Ascending aorta (tissue), 2 donors: ENCODE results near the gene SGCD. TPM values are rescaled to one million over a fixed set of nuclear protein-coding genes. Genes with fewer than 3 reads are reported as not detected.

Experiments used
- DNase-seq, 2 donors: peaks; one replicate each; pipeline ENCODE4 v3.0.0-alpha.2; 2019; ENCODE audit warnings: low spot score in 2 of 2
- H3K27ac ChIP-seq, 2 donors: fragments of 200-600 bp; sonication (generic); one replicate each; pipeline ENCODE4 v1.5.1; 2016 to 2017; ENCODE audit warnings: mild to moderate bottlenecking in 1 of 2
- H3K27me3 ChIP-seq: fragments of 200-600 bp; sonication (generic); one replicate; pipeline ENCODE4 v1.5.1; 2017
- H3K36me3 ChIP-seq, 2 donors: fragments of 200-600 bp; sonication (generic); one replicate each; pipeline ENCODE4 v1.5.1; 2016
- H3K4me1 ChIP-seq, 2 donors: fragments of 200-600 bp; sonication (generic); one replicate each; pipeline ENCODE4 v1.5.1; 2016 to 2017; ENCODE audit warnings: mild to moderate bottlenecking in 1 of 2
- H3K4me3 ChIP-seq, 2 donors: fragments of 200-600 bp; sonication (generic); one replicate each; pipeline ENCODE4 v1.5.1; 2016 to 2017; ENCODE audit warnings: mild to moderate bottlenecking in 1 of 2
- H3K9me3 ChIP-seq, 2 donors: fragments of 200-600 bp; sonication (generic); one replicate each; pipeline ENCODE4 v1.5.1; 2016
- intact Hi-C: fragments of 100-400 bp; cut with DNase I; formaldehyde crosslinking; loops from one replicate; pipeline ENCODE4 v1.15.1; 2023
- total RNA-seq: library from RNA; depleted of rRNA; stranded (reverse); fragments of >200 nt; gene quantifications from one replicate; pipeline ENCODE4 v1.1.0, GENCODE V29; 2016
- TF ChIP-seq, protein P1 (sequence below), 3 experiments: fragments of 200-600 bp in 2 of 3; fragments of 450-650 bp in 1 of 3; sonication (generic) in 2 of 3; IDR thresholded peaks; one replicate each; pipeline ENCODE4 v1.5.1; 2016 to 2019; ENCODE audit warnings: antibody characterized with exemption in 3 of 3, mild to moderate bottlenecking in 1 of 3, moderate library complexity in 1 of 3

SGCD gene
- total RNA-seq, 1 donor from 2014 or later, result 4.0 TPM

DNA sequence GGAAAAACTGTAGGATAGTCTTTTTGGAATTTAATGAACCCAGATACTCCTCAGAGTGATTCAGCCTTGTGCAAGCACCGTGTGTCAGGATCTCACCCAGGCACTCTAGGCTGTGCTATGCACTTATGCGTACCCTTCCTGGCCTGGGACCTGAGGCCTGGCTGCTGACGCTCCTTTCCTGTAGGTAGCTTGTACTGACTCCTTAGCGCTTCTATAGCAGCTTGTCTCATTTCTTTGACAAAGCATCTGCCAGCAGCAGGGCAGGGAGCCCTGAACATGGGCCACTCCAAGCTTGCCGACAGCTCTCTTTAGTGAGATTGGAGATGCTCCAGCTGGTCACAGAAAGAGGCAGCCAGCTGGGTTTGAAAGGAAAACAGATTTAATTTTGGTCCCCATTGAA lies 147.3 kb downstream of the SGCD start:
- Histone ChIP-seq H3K27ac (peak overlapping the region in 1 of 2 donors; percentile 65), H3K4me3 (no peak overlapping the region), H3K36me3 (no peaks in the 10 kb centered on the region), H3K4me1 (peaks cover 2 to 5% of the 10 kb centered on the region in 2 donors), H3K9me3 (no peaks in the 10 kb centered on the region), H3K27me3 (no peaks in the 10 kb centered on the region)
- TF ChIP-seq, protein P1, sequence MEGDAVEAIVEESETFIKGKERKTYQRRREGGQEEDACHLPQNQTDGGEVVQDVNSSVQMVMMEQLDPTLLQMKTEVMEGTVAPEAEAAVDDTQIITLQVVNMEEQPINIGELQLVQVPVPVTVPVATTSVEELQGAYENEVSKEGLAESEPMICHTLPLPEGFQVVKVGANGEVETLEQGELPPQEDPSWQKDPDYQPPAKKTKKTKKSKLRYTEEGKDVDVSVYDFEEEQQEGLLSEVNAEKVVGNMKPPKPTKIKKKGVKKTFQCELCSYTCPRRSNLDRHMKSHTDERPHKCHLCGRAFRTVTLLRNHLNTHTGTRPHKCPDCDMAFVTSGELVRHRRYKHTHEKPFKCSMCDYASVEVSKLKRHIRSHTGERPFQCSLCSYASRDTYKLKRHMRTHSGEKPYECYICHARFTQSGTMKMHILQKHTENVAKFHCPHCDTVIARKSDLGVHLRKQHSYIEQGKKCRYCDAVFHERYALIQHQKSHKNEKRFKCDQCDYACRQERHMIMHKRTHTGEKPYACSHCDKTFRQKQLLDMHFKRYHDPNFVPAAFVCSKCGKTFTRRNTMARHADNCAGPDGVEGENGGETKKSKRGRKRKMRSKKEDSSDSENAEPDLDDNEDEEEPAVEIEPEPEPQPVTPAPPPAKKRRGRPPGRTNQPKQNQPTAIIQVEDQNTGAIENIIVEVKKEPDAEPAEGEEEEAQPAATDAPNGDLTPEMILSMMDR (IDR thresholded peaks at IDR 0.05), result no peak
- DNase-seq, result peak in 1 of 2 donors; percentile 65
- intact Hi-C loops, result no loop called here

DNA sequence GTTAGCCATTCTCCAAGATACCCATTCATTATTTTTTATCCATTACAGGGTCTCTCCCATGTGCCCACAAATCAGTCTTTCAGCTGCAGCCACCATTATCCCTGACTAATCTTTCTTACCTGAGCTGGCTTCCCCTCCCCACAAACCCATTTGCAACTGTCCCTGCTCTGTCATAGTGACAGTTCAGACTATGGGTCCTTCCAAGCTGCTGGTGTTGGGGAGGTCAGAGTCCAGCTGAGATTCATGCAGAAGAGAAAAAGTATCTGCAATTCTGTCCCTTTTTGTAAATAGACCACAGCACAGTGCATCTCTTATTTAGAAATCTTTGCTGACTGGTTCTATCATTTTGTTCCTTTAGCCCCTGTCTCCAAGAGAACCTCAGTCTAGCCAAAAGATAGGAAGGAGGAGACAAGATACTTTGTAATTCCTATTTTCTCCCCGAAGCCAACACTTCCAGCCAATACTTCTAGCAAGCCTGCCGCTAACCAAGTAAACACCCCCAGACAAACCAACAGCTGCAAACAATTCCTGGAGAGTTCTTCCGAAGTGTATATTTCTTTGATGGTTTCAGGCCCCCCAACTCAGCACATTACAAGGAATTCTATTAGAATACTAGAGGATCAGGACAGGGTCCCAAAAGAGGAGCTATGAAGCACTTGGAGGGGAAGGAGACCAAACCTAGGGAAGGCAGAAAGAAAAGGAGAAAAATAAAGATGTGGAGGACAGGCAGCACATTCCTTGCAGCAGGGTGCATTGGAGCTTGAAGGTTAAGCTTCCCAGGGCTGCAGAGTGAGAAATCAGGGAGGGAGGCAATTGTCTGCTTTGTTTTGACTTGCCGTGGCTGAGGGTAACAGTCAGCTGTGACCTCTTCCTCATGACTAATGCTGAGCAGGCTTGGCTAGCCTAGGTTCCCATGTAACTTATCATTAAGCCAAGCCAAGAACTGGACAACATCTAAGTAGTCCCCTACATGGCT lies 148.5 kb downstream of the SGCD start:
- H3K27ac ChIP-seq, result no peak overlapping the region
- intact Hi-C loops, result no loop called here
- DNase-seq, result peak in 1 of 2 donors; percentile 65

DNA sequence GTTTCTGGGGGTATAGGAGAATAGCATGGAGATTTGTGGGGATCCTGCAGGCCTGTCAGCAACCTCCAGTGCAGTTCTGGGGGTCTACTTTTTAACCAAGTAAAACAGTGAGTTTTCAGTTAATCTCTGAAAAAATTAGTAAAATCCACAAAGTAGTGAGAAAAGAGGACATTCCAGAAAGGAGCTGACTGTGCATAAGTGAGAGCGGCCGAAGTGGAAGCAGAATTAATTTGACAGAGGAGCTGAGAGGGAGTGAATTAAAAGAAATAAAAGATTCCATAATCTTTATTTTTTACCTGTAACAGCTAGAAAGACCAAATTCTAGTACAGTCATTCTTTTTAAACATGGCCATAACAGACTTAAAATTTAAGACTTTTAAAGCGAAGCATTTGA lies 149.2 kb downstream of the SGCD start:
- intact Hi-C loops, result no loop called here
- H3K9me3 ChIP-seq, result no peaks in the 10 kb centered on the region
- TF ChIP-seq, protein P1 (IDR thresholded peaks at IDR 0.05), result no peak
- no peak for DNase-seq
- H3K36me3 ChIP-seq, result no peaks in the 10 kb centered on the region
- H3K27me3 ChIP-seq, result no peaks in the 10 kb centered on the region
- H3K27ac ChIP-seq, result no peak overlapping the region
- H3K4me3 ChIP-seq, result no peak overlapping the region
- H3K4me1 ChIP-seq, result peaks cover 2 to 5% of the 10 kb centered on the region in 2 donors

More for the DNA sequence above, 148.5 kb downstream of the SGCD start:
- H3K36me3 ChIP-seq, result no peaks in the 10 kb centered on the region
- TF ChIP-seq, protein P1 (IDR thresholded peaks at IDR 0.05), result no peak
- H3K9me3 ChIP-seq, result no peaks in the 10 kb centered on the region
- peaks cover 2 to 5% of the 10 kb centered on the region in 2 donors for H3K4me1 ChIP-seq
- no peaks in the 10 kb centered on the region for H3K27me3 ChIP-seq
- H3K4me3 ChIP-seq, result no peak overlapping the region

DNA sequence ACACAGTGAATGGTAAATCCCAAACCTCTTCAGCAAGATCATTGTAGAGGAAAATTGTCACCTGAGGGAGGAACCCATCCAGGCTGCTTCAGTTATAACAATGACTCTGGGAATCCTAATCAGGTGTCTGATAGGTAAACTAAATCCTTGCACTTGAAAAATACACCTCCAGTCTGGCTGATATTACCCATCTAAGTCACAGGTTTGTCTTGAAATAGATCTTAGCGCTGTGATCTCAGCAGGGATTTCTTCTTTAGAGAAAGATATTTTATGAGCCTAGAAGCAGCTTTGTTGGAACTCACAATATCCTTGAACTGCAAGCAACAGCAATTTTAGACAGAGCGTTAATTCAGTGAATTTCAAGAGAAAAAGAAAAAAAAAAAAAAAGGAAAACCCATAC lies 149.7 kb downstream of the SGCD start:
- peaks cover 2 to 5% of the 10 kb centered on the region in 2 donors for H3K4me1 ChIP-seq
- no peaks in the 10 kb centered on the region for H3K36me3 ChIP-seq
- H3K27me3 ChIP-seq, result no peaks in the 10 kb centered on the region
- H3K9me3 ChIP-seq, result no peaks in the 10 kb centered on the region
- no peak overlapping the region for H3K27ac ChIP-seq
- no peak overlapping the region for H3K4me3 ChIP-seq
- TF ChIP-seq, protein P1 (IDR thresholded peaks at IDR 0.05), result no peak
- no peak for DNase-seq
- intact Hi-C loops, result no loop called here

DNA sequence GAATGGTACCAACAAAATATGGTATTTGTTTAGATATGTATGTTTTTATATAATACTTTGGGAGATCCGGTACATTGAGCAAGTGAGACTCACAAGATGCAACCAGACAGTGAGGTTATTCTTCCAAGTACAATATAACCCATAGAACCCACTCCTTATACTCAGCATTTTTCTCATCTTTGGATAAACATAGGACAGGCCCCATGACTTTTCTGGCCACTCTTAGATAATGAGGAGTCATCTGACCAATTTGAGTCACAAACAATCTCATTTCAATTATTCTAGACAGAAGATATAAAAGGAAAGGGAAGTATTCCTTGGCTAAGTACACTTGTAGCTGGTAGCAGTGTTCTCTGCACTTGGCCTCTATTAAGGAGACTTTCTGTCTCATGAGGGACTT lies 150.2 kb downstream of the SGCD start:
- TF ChIP-seq, protein P1 (IDR thresholded peaks at IDR 0.05), result no peak
- no peak for DNase-seq
- Histone ChIP-seq H3K4me1 (peaks cover 2 to 5% of the 10 kb centered on the region in 2 donors), H3K9me3 (no peaks in the 10 kb centered on the region), H3K27me3 (no peaks in the 10 kb centered on the region), H3K36me3 (no peaks in the 10 kb centered on the region), H3K27ac (no peak overlapping the region), H3K4me3 (no peak overlapping the region)
- intact Hi-C loops, result no loop called here
